Measurements from ENCODE around the gene LSM14A. TPM values are rescaled to one million over a fixed set of nuclear protein-coding genes. Genes with fewer than 3 reads are reported as not detected.

Gene LSM14A
- total RNA-seq, 1 experiment from 2014 or later: 137 TPM

Other genes with a start within 250 kb of the LSM14A start
- gene GARRE1, start 82.0 kb downstream of the LSM14A start, total RNA-seq (2014; rRNA removed; shearing (Covaris generic)): 7.5 and 8.1 TPM in 2 replicates
- 156 and 180 TPM in 2 replicates for gene GPI, start 192.7 kb downstream of the LSM14A start, total RNA-seq (2014; rRNA removed; shearing (Covaris generic))
- gene PDCD2L, start 231.9 kb downstream of the LSM14A start, total RNA-seq (2014; rRNA removed; shearing (Covaris generic)): 54.2 and 54.8 TPM in 2 replicates

Data from HT1080 (cell line).